Kasumi-1 (cell line): Measurements from ENCODE around the gene POGLUT3.
A peak's percentile ranks its signal among the peaks of the same experiment; 100 is the strongest.

ENCODE experiments used
- DNase-seq, 2 experiments: peaks; one replicate each; lab custom pipeline; 2025; lab: John Stamatoyannopoulos, UW

The POGLUT3 gene

DNA sequence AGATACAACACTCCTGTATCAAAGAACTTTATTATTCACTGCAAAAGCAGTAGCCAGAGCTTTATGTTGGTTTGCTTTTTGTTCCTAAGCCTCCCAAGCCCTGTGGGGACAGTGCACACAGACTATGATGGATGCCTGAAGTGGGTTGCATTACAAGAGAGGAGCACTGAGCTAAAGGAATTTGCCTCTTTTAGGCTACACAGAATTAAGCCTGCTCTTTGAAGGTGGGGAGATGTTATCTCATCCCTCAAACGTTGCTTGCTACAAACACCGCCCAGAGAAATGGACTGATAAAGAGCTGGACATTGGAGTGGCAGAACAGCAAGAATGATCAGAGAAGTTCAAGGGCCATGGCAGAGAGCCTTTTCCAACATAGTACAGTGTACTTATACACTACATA, 2.5 kb upstream of the POGLUT3 start:
- no peak for DNase-seq

- no peak for DNase-seq
These were observed 2.0 kb upstream of the POGLUT3 start for GRCh38 chr11:108500169-108500568.

DNA sequence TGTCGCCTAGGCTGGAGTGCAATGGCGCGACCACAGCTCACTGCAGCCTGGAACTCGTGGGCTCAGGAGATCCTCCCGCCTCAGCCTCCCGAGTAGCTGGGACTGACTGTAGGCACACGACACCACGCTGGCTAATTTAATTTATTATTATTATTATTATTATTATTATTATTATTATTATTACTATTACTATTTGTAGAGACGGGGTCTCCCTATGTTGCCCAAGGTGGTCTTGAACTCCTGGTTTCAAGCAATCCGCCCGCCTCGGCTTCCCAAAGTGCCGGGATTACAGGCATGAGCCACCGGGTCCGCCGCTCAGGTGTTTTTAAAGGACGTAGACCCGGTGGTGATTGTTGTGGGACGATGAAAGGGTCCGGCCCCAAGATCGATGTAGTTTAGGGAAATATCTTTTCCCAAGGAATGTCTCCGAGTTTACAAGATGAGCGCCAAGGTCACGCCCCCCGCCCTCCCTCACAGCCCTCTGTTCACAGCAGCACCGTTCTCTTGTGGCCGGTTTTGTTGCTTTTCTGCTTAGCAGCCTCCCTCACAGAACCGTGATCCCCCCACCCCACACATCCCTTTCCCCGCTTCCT, 728 bp upstream of the POGLUT3 start:
- no peak for DNase-seq

DNA sequence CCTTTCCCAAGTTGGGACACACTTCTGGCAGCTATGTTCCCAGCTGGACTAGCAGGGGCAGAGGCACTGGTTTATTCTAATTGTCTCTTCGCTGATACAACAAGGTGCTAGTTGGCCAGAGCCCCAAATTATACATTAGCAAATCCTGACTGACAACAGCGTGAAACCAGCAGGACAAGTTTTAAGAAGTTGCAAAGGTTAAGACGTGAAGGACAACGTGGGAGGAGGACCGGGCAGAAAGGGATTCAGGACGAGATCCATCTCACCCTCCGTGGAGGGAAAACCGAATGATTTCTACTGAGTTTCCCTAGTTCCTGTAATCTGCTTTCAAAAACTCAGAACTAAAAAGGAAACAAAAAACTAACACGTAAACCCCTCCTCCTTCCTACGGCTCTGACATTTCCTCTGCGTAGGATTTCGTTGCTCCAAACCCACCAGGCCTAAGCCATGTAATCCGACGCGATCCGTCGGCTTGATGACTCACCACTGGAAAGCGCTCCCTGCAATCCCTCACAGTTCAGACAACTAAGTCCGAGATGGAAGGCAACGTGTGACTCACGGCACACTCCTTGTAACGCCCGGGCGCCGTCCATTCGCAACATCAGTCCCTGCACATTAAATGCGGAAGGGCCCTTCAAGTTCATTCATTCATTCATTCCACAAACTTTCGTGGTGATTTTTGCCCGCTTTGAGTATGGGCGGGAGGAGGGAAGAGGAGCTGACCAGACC, 703 bp downstream of the POGLUT3 start:
- peak; percentile 96 to 97 for DNase-seq

GRCh38 chr11:108496643-108497256, 1.4 kb downstream of the POGLUT3 start:
- DNase-seq, result peak in 1 of 2 experiments; percentile 9

DNA sequence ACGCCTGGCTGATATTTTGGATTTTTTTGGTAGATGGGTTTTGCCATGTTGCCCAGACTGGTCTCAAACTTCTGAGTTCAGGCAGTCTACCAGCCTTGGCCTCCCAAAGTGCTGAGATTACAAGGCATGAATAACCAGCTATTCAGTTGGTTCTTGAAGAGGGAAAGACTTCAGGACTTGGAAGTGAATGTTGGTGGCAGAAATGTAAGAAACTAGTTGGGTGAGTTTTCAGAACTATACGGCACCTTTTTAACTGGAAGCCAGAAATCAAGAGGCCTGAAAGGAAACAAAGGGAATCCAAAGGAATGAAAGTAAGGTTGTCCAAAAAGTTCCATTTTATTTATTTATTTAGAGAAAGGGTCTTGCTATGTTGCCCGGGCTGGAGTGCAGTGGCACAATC, 2.9 kb downstream of the POGLUT3 start:
- DNase-seq, result no peak

- DNase-seq, result no peak
These were observed 4.0 kb downstream of the POGLUT3 start for GRCh38 chr11:108494182-108494581.

- no peak for DNase-seq
These were observed 6.2 kb downstream of the POGLUT3 start for GRCh38 chr11:108491936-108492335.

DNA sequence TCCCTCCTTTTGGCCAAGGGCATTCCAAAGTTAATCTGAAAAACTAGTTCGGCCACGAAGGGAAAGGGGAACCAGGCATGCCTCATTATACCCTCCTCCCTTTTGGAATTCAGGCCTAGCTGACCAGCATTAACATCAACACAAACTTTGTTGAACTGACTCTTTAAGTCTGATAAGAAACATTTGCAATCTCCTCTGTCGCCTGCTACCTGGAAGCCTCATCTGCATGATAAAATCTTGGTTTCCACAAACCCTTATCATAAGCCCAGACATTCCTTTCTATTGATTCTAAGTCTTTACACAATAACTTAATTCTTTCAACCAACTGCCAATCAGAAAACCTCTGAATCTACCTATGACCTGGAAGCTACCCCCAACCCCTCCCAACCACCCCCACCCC, 11.4 kb downstream of the POGLUT3 start:
- DNase-seq, result no peak

GRCh38 chr11:108486331-108486730, 11.9 kb downstream of the POGLUT3 start:
- DNase-seq, result no peak

DNA sequence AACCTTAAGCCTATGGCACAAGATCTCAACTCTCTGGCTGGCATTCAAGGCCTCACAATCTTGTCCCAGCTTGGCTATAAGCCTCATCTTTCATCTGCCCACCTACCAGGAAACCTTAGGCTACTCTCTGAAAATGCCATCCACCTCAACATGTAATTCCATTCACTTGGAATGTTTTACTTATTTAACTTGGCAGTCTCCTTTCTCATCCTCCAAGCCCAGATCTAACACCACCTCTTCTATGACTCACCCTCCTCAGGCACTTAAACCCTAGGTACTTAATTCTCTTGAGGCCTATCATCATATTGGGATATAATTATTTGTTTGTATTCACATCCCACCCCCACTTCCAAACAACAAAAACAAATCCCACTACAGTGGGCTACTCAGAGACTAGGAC, 15.0 kb downstream of the POGLUT3 start:
- DNase-seq, result no peak

GRCh38 chr11:108474664-108475463, 23.3 kb downstream of the POGLUT3 start:
- DNase-seq, result no peak

DNA sequence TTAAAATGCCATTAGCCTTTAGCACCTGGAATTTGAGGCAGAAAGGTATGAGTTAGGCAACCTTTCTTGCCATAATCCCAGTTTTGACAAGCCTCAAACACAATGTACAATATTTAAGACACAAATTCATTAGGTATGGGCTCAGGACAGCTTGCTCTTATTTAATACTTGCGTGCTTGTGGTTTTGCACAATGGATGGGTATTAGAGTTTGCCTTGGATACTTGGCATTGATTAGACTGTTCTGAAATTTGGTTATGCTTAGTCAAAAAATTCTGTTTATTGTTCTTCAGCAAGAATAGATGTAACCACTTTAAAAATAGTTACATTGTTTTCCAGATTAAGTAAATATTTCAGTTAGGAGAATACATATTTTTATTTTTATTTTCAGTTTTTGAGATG, 25.5 kb downstream of the POGLUT3 start:
- no peak for DNase-seq

DNA sequence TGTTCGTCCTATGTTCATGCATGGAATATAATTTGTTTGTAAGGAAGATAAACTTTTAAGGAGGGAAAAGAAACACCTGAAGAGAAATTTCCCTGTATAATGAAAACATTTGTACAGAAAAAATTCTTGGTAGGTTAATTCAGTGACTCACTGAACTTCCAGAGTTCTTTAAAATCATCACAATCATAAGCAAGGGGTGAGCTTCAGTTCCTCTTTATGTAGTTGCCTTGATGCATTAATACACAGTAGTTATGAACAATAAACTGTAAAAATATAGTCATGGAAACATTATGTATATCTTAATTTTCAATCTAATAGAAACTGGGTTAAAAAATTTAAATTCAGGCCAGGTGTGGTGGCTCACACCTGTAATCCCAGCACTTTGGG, 29.7 kb downstream of the POGLUT3 start:
- peak in 1 of 2 experiments; percentile 17 for DNase-seq

DNA sequence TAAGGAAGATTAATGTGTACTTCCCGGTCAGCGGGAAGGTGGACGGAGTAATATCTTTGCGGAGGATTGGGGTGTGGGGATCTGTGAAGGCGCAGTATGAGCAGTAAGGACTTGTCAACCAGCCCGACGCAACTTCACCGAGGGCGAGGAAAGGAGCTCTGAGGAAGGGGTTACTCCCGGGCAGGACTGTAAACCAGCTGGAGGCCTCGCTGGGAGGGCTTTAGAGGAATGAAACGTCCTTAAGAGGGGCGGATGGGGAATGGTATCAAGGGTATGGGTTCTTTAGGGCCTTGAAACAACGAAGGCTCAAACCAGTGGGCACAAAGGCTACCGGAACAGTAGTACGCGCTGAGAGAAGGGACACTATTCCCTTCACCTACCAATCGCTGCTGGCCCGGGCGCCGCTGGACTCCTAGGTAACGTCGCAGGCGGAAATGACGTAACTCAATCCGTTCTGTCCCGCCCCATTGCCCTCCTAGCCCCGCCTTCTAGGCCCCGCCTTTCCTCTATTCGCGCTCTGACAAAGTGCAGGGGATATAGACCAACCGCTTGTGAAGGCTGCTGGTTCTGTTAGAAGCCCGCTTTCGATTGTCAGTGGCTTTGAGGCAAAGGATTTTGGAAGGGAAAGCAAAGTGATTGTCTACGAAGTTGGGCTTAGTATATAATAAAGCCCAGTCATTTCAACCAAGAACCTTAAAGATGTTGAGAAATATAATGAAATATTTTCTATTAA, 30.9 kb downstream of the POGLUT3 start, which contains the start of gene C11orf65:
Gene C11orf65, minus strand, starts transcription at position 439 of the 733 bp plus-strand sequence. CDS start 5,970 bp downstream, outside the sequence.
- DNase-seq, result peak; percentile 97 to 98

GRCh38 chr11:108466405-108466804, 31.8 kb downstream of the POGLUT3 start:
- no peak for DNase-seq

DNA sequence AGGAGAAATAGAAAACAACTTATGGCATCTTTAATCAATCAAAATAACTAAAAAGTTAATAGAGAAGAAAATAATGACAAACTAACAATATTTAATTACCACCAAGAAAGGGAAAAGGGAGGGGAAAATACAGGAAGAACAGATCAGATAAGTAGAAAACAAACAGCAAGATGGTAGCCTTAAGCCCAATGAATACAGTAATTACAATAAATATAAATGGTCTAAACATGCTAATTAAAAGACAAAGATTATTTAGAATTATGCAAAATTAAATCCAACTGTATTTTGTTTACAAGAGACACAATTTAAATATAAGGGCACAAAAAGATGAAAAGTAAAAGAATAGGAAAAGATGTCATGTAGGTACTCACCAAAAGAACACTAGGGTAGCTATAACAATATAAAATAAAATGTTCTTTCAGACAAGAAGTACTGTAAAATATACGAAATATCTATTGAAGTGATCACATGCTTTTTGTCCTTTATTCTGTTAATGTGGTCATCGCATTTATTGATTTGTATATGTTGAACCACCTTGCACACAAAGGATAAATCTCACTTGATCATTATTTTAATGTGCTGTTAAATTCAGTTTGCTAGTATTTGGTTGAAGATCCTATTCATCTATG, 44.9 kb downstream of the POGLUT3 start:
- DNase-seq, result no peak
